Activated CD8-positive, alpha-beta memory T cell treated with anti-CD3 and anti-CD28 coated beads for 4 hours (primary cell): ENCODE results near the gene TP53BP2.
"Not testable (repeated sequence)": the region's sequence is repeated elsewhere in the genome, so short reads cannot be mapped to it uniquely, and the experiment has no call there.

Experiments
- DNase-seq, 2 donors: peaks; one replicate each; pipeline ENCODE4 v3.0.0-alpha.2; 2020; ENCODE audit warnings: low read depth in 2 of 2

Gene TP53BP2

GRCh38 chr1:223742856-223743517 is 102.8 kb downstream of the TP53BP2 start:
- DNase-seq: no peak

- no peak for DNase-seq
Measured at GRCh38 chr1:223741861-223742260, 103.9 kb downstream of the TP53BP2 start.

GRCh38 chr1:223740038-223740736 is 105.6 kb downstream of the TP53BP2 start:
- not testable (repeated sequence) for DNase-seq

- DNase-seq: no peak
Measured at GRCh38 chr1:223739366-223740037, 106.2 kb downstream of the TP53BP2 start.

- no peak for DNase-seq
Measured at GRCh38 chr1:223738465-223739365, 107.0 kb downstream of the TP53BP2 start.

GRCh38 chr1:223737342-223737741 is 108.4 kb downstream of the TP53BP2 start:
- no peak for DNase-seq

- DNase-seq: not testable (repeated sequence)
Measured at GRCh38 chr1:223736638-223737037, 109.1 kb downstream of the TP53BP2 start.

GRCh38 chr1:223733898-223734852 is 111.6 kb downstream of the TP53BP2 start:
- DNase-seq: no peak

GRCh38 chr1:223732993-223733798 is 112.6 kb downstream of the TP53BP2 start:
- DNase-seq: no peak

GRCh38 chr1:223731133-223731770 is 114.5 kb downstream of the TP53BP2 start:
- no peak for DNase-seq

- no peak for DNase-seq
Measured at GRCh38 chr1:223730479-223731132, 115.1 kb downstream of the TP53BP2 start.

- no peak for DNase-seq
Measured at GRCh38 chr1:223729906-223730305, 115.8 kb downstream of the TP53BP2 start.
